GM10847 (cell line): Measurements from ENCODE around the gene CRHR1.

Experiments used
- POLR2A ChIP-seq: IDR thresholded peaks from 2 replicates; pipeline ENCODE4 v1.6.1; 2011; ENCODE audit not compliant: insufficient read length; ENCODE audit errors: extremely low read depth

Gene CRHR1

GRCh38 chr17:45756266-45756991 is 27.7 kb upstream of the CRHR1 start:
- no peak for TF ChIP-seq POLR2A

DNA sequence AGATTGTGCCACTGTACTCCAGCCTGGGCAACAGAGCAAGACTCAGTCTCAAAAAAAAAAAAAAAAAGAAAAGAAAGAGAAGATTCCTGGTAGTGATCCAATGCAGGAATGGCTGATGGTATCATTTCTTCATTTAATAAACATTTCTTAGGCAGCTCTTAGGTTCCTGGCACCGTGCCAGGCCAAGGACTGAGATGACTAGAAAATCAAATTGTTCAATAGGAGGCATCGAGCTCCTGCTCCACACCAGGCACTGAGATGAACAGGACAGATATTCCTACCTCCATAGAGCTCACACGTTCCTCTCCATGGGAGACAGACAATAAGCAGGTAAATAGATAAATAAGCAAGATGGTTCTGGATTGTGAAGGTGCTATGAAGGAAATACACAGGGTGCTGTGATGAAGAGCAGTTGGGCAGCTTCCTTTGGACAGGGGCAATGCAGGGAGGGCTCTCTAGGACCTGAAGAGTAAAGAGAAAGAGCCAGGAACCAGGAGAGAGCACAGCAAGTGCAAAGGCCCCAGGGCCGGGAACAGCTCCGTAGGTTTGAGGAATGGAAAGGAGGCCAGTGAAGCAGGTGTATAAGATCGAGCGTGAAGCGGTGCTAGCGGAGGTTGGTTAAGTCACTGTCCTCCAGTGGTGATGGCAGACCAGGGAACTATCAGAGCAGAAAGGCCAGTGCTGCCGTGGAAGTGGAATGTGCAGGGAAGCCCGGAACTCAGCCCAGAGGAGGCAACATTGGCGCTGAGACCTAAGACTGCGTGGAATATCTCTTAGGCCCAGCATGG is 26.5 kb upstream of the CRHR1 start:
- no peak for TF ChIP-seq POLR2A

GRCh38 chr17:45758544-45758943 is 25.6 kb upstream of the CRHR1 start:
- TF ChIP-seq POLR2A: no peak

DNA sequence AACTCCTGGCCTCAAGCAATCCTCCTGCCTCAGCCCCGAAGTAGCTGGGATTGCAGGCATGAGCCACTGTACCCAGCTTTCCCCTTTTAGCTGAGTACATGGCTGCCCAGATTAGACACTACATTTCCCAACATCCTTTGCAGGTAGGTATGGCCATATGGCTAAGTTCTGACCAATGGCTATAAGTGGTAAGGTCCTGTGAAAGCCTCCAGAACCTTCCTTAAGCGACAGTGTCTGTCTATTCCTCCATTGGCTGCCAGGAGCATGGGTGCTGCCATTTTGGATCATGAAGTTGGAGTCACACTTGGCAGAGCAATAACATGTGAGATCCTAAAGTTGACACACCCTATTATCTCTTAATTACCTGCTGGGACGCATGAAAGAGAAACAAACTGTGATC is 24.4 kb upstream of the CRHR1 start:
- no peak for TF ChIP-seq POLR2A

DNA sequence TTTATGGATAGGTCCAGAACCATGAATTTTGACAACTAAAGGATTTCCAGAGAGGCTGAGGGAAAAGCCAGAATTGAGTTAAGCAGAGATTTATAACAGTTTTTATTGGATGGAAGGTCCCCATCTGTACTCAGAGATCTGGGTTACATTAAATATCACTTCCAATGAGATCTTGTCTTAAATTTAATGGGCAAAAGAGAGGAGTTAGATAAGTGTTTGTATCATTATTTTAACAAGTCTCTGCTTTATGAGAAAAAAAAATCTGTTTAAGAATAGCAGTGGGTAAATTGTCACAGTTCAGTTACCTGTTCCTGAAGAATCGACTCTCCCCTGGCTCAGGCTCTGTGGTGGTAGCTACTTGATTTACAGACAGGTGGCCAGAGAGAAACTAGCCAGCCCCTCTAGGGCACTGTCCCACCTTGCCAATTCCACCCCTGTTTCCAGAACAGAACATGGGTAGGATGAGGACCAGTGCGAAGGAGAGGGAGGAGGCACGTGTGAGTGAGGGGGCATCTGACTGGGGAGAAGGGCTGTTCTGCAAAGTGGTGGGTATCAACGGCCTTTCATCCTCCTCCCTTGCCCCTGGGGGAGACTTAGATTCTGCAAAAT is 22.1 kb upstream of the CRHR1 start:
- TF ChIP-seq POLR2A: no peak

DNA sequence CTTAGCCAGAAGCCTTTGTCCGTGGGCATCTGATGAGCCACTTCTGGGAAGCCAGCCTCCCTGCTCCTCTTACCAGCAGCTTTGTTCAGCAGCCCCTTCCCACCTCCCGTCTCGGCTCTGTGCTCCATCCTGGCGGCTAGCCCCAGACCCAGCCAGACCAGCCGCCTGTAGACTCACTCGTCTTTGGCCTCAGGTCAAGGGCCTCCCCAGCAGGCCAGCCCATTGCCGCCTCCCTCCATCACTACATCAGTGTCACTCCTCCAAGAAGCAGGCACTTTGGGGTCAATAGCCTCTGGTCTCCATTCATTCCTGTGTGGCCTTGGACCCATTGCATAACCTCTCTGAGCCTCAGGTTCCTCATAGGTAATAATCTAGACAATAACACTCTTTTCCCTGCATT is 20.9 kb upstream of the CRHR1 start:
- no peak for TF ChIP-seq POLR2A

- TF ChIP-seq POLR2A: no peak
Measured at GRCh38 chr17:45764479-45764878, 19.6 kb upstream of the CRHR1 start.

- TF ChIP-seq POLR2A: no peak
Measured at GRCh38 chr17:45768000-45768399, 16.1 kb upstream of the CRHR1 start.

DNA sequence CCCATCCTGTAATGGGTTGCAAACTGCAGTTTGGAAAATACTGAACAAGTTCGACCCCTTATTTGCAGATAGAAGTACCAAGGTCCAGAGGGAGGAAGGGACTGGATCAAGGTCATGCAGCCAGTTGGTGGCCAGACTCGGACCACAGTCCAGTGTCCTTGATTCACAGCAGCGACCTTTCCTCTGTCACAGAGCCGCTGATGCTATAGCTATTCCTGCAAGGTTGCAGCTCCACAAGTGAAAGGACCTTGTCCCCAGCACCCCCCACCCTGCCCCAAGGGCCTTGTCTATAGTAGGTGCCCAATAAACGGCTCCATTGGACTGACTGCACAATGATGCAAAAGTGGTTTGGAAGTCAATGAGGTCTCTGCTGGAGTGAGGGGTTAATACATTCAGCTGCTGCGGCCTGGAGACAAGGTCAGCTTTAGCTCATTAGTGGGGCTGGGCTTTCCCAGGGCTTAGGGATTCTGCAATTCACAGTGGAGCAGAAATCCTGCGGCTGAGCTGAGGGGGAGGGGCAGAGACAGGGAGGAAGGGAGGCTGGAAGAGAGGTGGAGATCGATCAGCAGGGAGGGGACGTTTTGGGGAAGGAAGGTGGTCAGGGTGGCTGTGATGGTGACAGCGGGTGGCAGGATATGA is 13.4 kb upstream of the CRHR1 start:
- TF ChIP-seq POLR2A: no peak

- no peak for TF ChIP-seq POLR2A
Measured at GRCh38 chr17:45771271-45771959, 12.7 kb upstream of the CRHR1 start.

DNA sequence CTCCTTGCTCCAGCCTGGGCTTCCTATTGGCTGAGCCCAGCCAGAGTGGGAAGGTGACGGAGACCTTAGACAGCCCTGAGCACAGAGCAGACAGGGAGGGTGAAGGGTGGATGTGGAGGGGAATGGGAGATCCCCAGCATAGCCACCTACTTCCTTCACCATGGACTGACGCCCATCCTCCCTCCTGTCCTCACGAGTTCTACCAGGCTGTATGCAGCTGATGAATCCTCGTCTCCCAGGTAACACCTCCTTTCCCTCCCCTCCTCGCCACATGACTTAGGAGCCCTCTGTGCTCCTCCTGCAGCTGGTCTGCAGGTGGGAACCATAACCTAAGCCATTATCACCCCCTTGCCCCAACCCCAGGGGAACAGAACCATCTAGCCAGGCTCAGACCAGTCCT is 9.0 kb upstream of the CRHR1 start:
- TF ChIP-seq POLR2A: no peak

- no peak for TF ChIP-seq POLR2A
Measured at GRCh38 chr17:45775576-45776011, 8.5 kb upstream of the CRHR1 start.

GRCh38 chr17:45776896-45777295 is 7.2 kb upstream of the CRHR1 start:
- TF ChIP-seq POLR2A: no peak

DNA sequence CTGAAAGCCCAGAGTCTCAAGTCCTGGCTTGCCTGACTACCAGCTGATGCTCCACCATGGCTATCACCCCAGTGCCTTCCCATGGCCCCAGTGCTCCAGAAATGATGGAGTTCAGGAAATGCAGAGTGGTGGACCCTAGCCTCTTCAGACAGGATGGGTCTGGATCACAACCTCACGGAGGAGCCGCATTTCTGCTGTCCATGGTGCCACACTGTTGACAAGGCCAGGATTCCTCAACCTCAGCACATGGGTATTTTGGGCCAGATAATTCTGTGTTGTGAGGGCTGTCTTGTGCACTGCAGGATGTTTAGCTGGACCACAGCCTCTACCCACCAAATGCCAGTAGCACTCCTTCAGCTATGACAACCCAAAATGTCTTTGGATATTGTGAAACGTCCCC is 6.7 kb upstream of the CRHR1 start:
- TF ChIP-seq POLR2A: no peak

- no peak for TF ChIP-seq POLR2A
Measured at GRCh38 chr17:45780921-45781320, 3.2 kb upstream of the CRHR1 start.
